GM18861 (cell line): ENCODE data around the gene GTF3C1.
A peak's percentile ranks its signal among the peaks of the same experiment; 100 is the strongest.
"Not testable (repeated sequence)": the region's sequence is repeated elsewhere in the genome, so short reads cannot be mapped to it uniquely, and the experiment has no call there.

Source experiments
- ATAC-seq: cut with Tn5 transposase; IDR thresholded peaks from one replicate; pipeline ENCODE4 v1.9.1; 2021; ENCODE audit not compliant: unreplicated experiment

The GTF3C1 gene

DNA sequence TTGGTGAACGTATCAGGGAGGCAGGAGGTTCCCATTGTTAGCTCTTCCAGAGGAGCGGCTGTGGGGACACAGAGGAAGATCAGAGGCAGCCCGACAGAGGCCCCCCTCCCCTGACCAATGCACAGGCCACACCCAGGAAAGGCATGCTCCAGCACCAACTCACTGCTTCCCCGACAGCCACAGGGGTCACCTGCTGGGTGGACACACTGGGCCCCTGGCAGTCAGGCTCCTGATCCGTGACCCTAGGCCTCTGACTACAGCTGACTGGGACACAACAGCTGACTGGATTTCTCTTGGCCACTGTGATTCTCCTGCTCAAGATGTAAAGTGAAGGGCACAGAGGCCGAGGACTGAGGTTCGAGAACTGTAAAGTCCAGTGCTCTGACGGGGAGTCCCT lies 84.2 kb downstream of the GTF3C1 start:
- ATAC-seq, result no peak

GRCh38 chr16:27464626-27465482 lies 84.9 kb downstream of the GTF3C1 start:
- no peak for ATAC-seq

DNA sequence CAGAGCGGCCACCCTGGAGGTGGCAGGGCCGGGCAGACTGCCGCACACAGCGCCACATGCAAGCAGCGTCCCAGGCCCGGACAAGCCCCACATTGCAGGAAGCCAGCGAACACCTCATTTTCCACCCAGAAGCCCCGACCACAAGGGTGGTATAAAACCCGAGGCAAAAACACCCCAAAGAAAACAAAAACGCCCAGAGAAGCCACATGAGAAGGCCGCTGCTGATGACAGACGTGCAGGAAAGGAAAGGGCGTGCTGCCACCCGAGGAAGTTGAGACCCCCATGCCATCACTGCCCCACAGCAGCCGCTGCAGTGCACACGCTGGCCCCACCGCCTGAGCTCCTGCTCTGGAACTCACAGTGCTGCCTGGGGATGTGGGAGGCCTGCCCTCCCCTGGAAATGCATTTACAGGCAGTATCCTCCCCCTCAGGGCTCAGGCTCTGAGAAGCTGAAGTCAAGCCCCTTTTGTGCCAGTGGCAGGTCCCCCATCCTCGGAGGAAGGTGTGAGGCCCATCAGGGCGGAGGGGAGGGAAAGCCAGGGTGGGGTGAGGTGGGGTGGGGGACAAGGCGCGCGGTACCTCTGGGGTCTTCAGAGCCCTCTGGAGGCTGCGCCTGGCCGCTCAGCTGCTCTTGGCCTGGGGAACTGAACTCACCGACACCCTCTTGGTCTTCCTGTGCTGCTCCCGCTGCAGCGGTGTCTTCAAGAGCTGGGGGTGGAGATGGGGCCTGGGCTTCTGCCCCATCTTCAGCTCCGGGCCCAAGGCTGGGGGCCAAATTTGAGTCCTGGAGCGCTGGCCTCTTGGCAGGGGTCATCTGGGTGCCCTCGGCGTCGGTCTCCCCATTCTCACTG lies 85.7 kb downstream of the GTF3C1 start:
- ATAC-seq, result no peak

DNA sequence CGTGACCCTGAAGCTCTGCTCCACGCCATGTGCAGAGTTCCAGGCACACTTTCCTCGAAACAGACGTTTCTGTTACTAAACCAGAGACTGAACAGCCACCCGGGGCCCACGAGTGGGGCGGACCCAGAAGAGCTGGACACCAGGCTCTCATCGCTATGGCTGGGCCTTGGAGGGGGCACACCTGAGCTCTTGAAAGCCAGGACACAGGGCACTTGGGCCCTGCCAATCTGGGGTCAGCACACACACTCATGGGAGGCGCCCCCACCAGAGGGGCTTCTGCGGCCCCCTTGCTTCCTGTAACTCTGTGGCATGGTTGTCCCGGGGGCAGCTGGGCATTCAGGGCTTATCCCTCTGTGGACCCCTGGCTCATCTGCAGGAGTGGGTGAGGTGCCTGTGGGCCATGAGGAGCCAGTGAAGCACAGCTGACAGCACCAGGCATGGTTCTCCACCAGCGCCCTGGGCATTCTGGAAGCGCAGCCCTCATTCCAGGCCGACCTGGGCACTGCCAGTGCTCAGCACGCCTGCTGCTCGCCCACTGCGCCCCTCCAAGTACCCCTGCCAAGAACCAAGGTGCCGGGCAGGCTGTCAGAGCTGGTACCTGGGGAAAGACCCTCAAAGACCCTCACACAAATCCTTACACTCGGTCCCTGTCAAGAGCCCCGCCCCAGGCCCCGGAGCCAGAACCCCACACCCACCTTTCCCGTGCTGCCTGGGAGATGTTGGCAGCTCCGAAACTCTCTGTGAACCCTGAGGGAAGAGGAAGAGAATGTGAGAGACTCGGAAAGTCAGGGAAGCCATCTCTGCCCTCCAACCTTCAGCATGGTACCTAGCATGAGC lies 86.6 kb downstream of the GTF3C1 start:
- no peak for ATAC-seq

DNA sequence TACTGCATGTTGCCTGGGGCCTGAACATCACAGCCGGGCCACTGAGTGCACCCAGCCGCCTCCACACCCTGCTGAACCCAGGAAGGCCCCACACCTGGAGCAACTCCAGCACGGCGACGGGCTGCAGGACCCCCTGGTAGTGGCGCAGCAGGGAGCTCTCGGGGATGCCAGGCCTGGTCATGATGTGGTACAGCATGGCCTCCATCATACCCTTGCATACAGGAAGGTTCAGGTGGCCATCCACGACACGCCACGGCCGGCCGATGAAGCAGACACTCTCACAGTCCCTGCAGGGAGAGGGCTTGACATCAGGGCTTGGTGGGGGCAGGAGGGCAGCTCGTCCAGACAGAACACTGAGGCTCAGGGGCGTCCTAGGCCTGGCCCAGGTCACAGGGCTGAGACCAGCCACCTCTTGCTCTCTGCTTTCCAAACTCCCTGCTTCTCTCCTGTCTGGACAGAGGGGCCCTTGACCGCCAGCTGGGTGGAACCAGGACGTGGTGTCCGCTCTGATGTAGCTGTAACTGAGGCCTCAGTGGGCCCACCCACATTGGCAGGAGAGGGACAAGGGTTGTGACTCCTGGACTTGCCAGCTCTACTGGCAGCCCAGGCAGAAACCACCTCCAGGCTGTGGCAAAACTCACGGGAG lies 87.4 kb downstream of the GTF3C1 start:
- no peak for ATAC-seq

DNA sequence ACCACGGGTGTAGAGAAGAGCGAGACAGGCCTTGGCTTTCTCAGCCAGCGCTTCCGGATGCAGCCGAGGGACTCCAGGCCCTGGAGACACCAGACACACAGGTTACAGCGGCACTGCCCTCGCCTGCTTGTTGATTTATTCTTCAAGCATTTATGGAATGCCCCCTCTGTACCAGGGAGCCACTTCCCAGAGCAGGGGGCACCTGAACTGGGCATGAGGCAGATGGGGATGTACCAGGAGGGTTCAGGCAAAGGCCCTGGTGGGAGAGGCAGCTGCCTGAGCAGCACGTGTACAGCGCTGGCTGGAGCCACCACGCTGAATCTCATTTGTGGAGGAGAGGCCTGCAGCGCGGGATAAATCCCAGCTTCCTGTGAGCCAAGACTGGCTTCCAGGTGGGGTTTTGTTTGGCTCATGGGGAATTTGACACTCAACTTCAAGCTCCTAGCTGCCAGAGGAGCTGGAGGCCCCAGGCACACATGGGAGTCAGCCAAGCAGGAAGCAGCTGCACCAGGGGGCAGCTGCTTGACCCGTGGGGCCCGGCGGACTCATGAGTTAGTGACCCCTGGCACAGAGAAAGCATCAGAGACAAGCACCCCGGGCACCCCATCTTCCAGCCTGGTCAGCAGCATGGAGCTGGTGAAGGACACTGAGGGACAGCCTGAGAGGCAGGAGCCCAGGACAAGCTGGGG lies 88.1 kb downstream of the GTF3C1 start:
- no peak for ATAC-seq

DNA sequence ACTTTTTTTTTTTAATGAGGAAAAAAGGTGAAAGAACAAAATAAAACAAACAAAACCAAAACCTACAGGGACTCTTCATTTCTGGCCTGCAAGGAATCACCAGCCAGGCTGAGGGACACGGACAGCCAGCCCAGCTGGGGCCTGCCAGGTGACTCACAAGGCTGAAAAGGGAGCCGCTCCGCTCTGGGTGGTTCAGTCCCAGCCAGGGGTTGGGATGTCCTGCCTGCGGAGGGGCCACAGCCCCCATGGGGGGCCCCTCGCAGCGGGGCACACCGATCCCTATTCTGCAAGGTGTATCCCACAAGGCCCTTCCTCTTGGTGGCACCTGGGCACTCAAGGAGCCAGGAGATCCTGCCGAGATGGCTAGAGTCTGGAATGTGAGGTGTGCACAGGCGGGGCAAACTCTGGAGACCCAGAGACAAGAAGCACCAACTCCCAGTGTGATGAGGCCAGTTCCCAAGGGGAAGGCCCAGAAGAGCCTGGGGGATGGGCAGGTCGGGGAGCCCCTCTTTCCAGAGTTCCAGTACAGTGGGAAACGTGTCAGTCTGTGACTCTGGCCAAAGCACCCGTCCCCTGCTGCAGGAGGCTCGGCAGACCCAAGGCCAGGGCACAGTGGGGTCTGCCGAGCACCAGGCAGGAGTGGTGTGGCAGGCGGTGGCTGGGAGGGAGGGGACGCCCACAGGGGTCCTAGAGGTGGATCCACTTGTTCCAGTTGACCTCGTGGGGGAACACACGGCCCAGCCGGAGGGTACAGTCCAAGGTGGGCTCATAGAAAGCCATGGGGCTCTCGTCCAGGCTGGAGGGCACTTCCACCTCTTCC lies 88.8 kb downstream of the GTF3C1 start:
- no peak for ATAC-seq

DNA sequence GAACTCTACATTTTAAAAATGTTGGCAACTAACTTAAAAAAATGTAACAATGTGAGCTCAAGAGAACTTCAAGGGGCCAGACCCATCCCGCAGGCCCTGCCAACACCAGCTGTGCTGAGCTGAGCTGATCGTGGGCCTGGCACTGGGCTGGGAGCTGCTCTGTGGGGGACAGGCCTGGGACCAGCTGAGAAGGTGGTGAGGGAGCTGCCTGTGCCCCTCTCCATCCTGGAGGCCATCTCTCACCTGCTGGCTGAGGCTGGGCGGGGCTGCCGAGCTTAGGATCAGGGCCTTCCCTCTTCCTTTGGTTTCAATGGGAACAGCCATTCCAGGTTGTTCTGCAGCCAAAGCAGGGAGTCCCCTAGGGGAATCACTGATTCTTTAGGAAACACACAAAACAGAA lies 89.5 kb downstream of the GTF3C1 start:
- ATAC-seq, result no peak

DNA sequence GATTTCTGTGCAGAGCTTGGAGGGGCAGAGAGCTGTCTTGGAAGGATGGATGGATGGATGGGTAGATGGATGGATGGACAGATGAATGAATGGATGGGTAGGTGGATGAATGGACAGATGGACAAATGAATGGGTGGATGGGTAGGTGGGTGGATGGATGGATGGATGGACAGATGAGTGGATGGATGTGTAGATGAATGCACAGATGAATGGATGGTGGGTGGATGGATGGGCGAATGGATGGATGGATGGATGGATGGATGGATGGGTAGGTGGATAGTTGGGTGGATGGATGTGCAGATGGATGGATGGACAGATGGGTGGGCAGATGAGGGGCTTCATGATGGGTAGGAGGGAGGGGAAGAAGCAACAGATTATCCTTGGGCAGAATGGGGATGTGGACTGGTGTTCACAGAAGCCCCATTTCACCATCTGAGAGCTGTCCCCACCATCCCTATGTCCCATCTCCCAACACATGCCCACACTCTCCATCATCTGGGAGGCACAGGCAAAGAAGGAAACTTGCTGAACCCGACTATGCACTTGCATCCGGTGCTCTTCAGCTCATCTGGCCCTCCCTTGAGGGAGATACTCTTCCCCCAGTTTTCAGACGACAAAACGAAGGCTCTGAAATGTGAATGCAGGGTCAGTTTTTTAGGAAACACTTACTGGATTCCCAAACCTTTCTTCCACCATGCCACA lies 90.6 kb downstream of the GTF3C1 start:
- no peak for ATAC-seq

GRCh38 chr16:27458258-27458657 lies 91.5 kb downstream of the GTF3C1 start:
- no peak for ATAC-seq

GRCh38 chr16:27457605-27457900 lies 92.2 kb downstream of the GTF3C1 start:
- not testable (repeated sequence) for ATAC-seq

- ATAC-seq, result no peak
Measured at GRCh38 chr16:27455700-27456099, 94.0 kb downstream of the GTF3C1 start.

DNA sequence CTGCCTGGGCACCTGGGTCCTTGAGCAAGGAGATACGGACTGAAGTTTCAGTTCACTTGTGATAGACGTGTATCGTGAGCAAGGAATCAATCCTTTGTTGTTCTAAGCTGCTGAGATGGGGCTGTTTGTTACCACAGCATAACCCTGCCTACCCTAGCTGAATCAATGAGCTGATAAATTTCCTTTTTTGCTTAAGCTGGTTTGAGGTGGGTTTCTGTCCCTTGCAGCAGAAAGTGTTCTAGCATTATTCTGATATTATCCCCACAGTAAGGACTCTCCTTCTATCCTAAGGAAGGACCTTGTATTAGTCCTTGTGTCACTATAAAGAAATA lies 96.3 kb downstream of the GTF3C1 start:
- ATAC-seq, result no peak

- no peak for ATAC-seq
Measured at GRCh38 chr16:27452569-27453493, 96.9 kb downstream of the GTF3C1 start.

GRCh38 chr16:27450196-27450549 lies 99.5 kb downstream of the GTF3C1 start:
- no peak for ATAC-seq

DNA sequence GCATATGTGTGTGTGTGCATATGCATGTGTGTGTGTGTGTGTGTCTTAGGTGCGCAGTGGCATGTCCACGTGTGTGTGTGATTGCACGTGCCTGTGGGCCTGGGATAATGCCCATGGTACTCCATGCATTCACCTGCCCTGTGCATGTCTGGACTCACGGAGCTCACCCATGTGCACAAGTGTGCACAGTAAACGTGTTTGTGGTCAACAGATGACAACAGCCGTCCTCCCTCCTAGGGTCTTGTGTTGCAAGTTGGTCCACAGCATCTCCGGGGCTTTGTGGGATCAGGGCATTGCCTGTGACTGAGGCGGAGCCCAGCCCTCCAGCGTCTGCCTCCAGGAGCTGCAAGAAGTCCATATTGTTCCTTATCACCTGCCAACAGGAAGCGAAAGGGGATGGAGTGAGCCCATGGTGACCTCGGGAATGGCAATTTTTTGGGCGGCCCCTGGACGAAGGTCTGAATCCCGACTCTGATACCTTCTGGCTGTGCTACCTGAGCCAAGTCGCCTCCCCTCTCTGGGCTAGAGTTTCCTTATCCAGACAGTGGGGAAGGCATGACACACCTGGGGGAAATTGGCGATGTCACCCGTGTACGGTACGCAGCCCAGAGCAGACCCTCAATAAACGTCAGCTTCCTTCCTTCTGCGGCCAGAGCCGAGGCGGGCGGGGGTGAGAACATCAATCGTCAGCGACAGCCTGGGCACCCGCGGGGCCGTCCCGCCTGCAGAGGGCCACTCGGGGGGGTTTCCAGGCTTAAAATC lies 100.1 kb downstream of the GTF3C1 start:
- ATAC-seq, result peak; percentile 25
